Thymus (tissue), 11 donors: Measurements from ENCODE around the gene GALNT16. TPM values are rescaled to one million over a fixed set of nuclear protein-coding genes. Genes with fewer than 3 reads are reported as not detected.

Experiments used
- DNase-seq, 9 donors: peaks; one replicate each; pipeline ENCODE4 v3.0.0-alpha.2; 2013; ENCODE audit warnings: low spot score in 9 of 9, low read depth in 6 of 9, missing footprints in 1 of 9
- H3K27ac ChIP-seq, 2 donors: one replicate each; pipeline ENCODE4 v1.5.1; 2013; ENCODE audit warnings: control low read depth in 1 of 2, low read depth in 1 of 2, low read length in 1 of 2, mild to moderate bottlenecking in 1 of 2, moderate library complexity in 1 of 2
- H3K27me3 ChIP-seq, 2 donors: one replicate each; pipeline ENCODE4 v1.5.1; 2013; ENCODE audit warnings: low read length in 1 of 2; ENCODE audit not compliant: control insufficient read depth in 2 of 2, insufficient read depth in 1 of 2
- H3K36me3 ChIP-seq, 2 donors: one replicate each; pipeline ENCODE4 v1.5.1; 2013; ENCODE audit warnings: low read length in 1 of 2, mild to moderate bottlenecking in 1 of 2, moderate library complexity in 1 of 2; ENCODE audit not compliant: control insufficient read depth in 2 of 2, insufficient read depth in 2 of 2
- H3K4me1 ChIP-seq, 2 donors: one replicate each; pipeline ENCODE4 v1.5.1; 2013; ENCODE audit warnings: low read length in 2 of 2; ENCODE audit not compliant: control insufficient read depth in 2 of 2, insufficient read depth in 2 of 2
- H3K4me3 ChIP-seq, 2 donors: one replicate each; pipeline ENCODE4 v1.5.1; 2013; ENCODE audit warnings: low read length in 2 of 2, control low read depth in 1 of 2, mild to moderate bottlenecking in 1 of 2
- H3K9me3 ChIP-seq, 2 donors: one replicate each; pipeline ENCODE4 v1.5.1; 2013; ENCODE audit warnings: low read length in 1 of 2, mild to moderate bottlenecking in 1 of 2; ENCODE audit not compliant: control insufficient read depth in 2 of 2, insufficient read depth in 1 of 2
- WGBS: extraction: QIAGEN DNeasy Blood & Tissue Kit; methylation state at CpG from one replicate; pipeline ENCODE4 v1.1.7; 2013; 5-methylcytosine and 5-hydroxymethylcytosine counted together
- polyA plus RNA-seq: library from polyadenylated mRNA; stranded (reverse); fragments of 200-250 nt; gene quantifications from one replicate; pipeline ENCODE4 v1.2.3, GENCODE V29; 2013
- total RNA-seq: library from RNA; stranded (reverse); fragments of 120-200 nt; gene quantifications from one replicate; pipeline ENCODE4 v1.2.4, GENCODE V29; 2013
- donor health status: healthy.

GALNT16 gene
- total and polyA plus RNA-seq, 2 donors, result 0.76 to 0.91 TPM

- Histone ChIP-seq H3K4me3 (no peak overlapping the region), H3K9me3 (no peaks in the 10 kb centered on the region), H3K4me1 (no peaks in the 10 kb centered on the region), H3K27me3 (no peaks in the 10 kb centered on the region), H3K27ac (no peak overlapping the region), H3K36me3 (no peaks in the 10 kb centered on the region)
- DNase-seq, result no peak
- 98% methylated on average over 2 of the region's 2 CpGs for WGBS
These were observed 104.4 kb downstream of the GALNT16 start for GRCh38 chr14:69364378-69364777.

GRCh38 chr14:69366069-69366468, 106.1 kb downstream of the GALNT16 start:
- DNase-seq, result no peak
- Histone ChIP-seq H3K4me3 (no peak overlapping the region), H3K27ac (no peak overlapping the region), H3K9me3 (no peaks in the 10 kb centered on the region), H3K36me3 (no peaks in the 10 kb centered on the region), H3K27me3 (no peaks in the 10 kb centered on the region), H3K4me1 (no peaks in the 10 kb centered on the region)
- WGBS, result 91% methylated on average over 3 of the region's 3 CpGs

GRCh38 chr14:69366761-69367160, 106.8 kb downstream of the GALNT16 start:
- no peaks in the 10 kb centered on the region for H3K36me3 ChIP-seq
- DNase-seq, result no peak
- H3K4me3 ChIP-seq, result no peak overlapping the region
- H3K27me3 ChIP-seq, result no peaks in the 10 kb centered on the region
- no peaks in the 10 kb centered on the region for H3K9me3 ChIP-seq
- 98% methylated on average over 4 of the region's 4 CpGs for WGBS
- H3K4me1 ChIP-seq, result no peaks in the 10 kb centered on the region
- no peak overlapping the region for H3K27ac ChIP-seq

GRCh38 chr14:69368381-69368780, 108.4 kb downstream of the GALNT16 start:
- DNase-seq, result no peak
- H3K4me3 ChIP-seq, result no peak overlapping the region

GRCh38 chr14:69370061-69370460, 110.1 kb downstream of the GALNT16 start:
- no peaks in the 10 kb centered on the region for H3K9me3 ChIP-seq
- H3K4me1 ChIP-seq, result no peaks in the 10 kb centered on the region
- 85% methylated on average over 5 of the region's 5 CpGs for WGBS
- DNase-seq, result no peak
- H3K27ac ChIP-seq, result no peak overlapping the region
- H3K4me3 ChIP-seq, result no peak overlapping the region
- no peaks in the 10 kb centered on the region for H3K27me3 ChIP-seq
- H3K36me3 ChIP-seq, result no peaks in the 10 kb centered on the region

More at GRCh38 chr14:69368381-69368780, 108.4 kb downstream of the GALNT16 start:
- Histone ChIP-seq H3K4me1 (no peaks in the 10 kb centered on the region), H3K36me3 (no peaks in the 10 kb centered on the region), H3K27me3 (no peaks in the 10 kb centered on the region), H3K9me3 (no peaks in the 10 kb centered on the region), H3K27ac (no peak overlapping the region)
- 91% methylated on average over 1 of the region's 1 CpG for WGBS

GRCh38 chr14:69372146-69372545, 112.2 kb downstream of the GALNT16 start:
- no peak for DNase-seq

GRCh38 chr14:69373104-69373503, 113.1 kb downstream of the GALNT16 start:
- Histone ChIP-seq H3K4me3 (no peak overlapping the region), H3K4me1 (no peaks in the 10 kb centered on the region), H3K27ac (no peak overlapping the region), H3K27me3 (no peaks in the 10 kb centered on the region), H3K9me3 (no peaks in the 10 kb centered on the region), H3K36me3 (peaks cover 15 to 16% of the 10 kb centered on the region in 2 donors)
- no peak for DNase-seq
- WGBS, result 49% methylated on average over 1 of the region's 1 CpG

More at GRCh38 chr14:69372146-69372545, 112.2 kb downstream of the GALNT16 start:
- WGBS, result 99% methylated on average over 3 of the region's 3 CpGs
- H3K27ac ChIP-seq, result no peak overlapping the region
- peaks cover 12 to 16% of the 10 kb centered on the region in 2 donors for H3K36me3 ChIP-seq
- no peaks in the 10 kb centered on the region for H3K9me3 ChIP-seq
- no peaks in the 10 kb centered on the region for H3K4me1 ChIP-seq
- no peaks in the 10 kb centered on the region for H3K27me3 ChIP-seq
- no peak overlapping the region for H3K4me3 ChIP-seq

- peaks cover 16 to 19% of the 10 kb centered on the region in 2 donors for H3K36me3 ChIP-seq
- DNase-seq, result no peak
- H3K4me3 ChIP-seq, result no peak overlapping the region
- H3K27ac ChIP-seq, result no peak overlapping the region
- no peaks in the 10 kb centered on the region for H3K27me3 ChIP-seq
- H3K9me3 ChIP-seq, result no peaks in the 10 kb centered on the region
- H3K4me1 ChIP-seq, result no peaks in the 10 kb centered on the region
These were observed 114.3 kb downstream of the GALNT16 start for GRCh38 chr14:69374235-69374634.

- Histone ChIP-seq H3K27me3 (no peaks in the 10 kb centered on the region), H3K27ac (no peak overlapping the region), H3K4me1 (no peaks in the 10 kb centered on the region), H3K9me3 (no peaks in the 10 kb centered on the region), H3K4me3 (no peak overlapping the region), H3K36me3 (peaks cover 24 to 26% of the 10 kb centered on the region in 2 donors)
- no peak for DNase-seq
- WGBS, result 98% methylated on average over 3 of the region's 3 CpGs
These were observed 115.2 kb downstream of the GALNT16 start for GRCh38 chr14:69375182-69375581.

- Histone ChIP-seq H3K27me3 (no peaks in the 10 kb centered on the region), H3K9me3 (no peaks in the 10 kb centered on the region), H3K4me1 (no peaks in the 10 kb centered on the region), H3K4me3 (no peak overlapping the region), H3K27ac (no peak overlapping the region), H3K36me3 (peaks cover 29 to 30% of the 10 kb centered on the region in 2 donors)
- WGBS, result over 99% methylated on average over 5 of the region's 5 CpGs
- no peak for DNase-seq
These were observed 115.8 kb downstream of the GALNT16 start for GRCh38 chr14:69375722-69376121.
